ENCODE data around the gene IRF8.

- TF ChIP-seq CTCF (conservative IDR thresholded peaks at IDR 0.05; ENCODE audit: low read depth, low read length), result no peak
- no peak for TF ChIP-seq EZH2 (IDR thresholded peaks at IDR 0.05; ENCODE audit: borderline replicate concordance, low read depth, low read length, poor library complexity, severe bottlenecking)
These were observed 70.6 kb downstream of the IRF8 start for GRCh38 chr16:85969591-85969990.

All from A673 (cell line).